Vagina (tissue), 2 donors: ENCODE measurements around the gene CLPTM1. TPM values are rescaled to one million over a fixed set of nuclear protein-coding genes. Genes with fewer than 3 reads are reported as not detected.

Source experiments
- DNase-seq, 2 donors: peaks; one replicate each; pipeline ENCODE4 v3.0.0-alpha.2; 2017; ENCODE audit errors: extremely low spot score in 2 of 2
- H3K27ac ChIP-seq: fragments of 200-600 bp; sonication (generic); one replicate; pipeline ENCODE4 v1.5.1; 2019
- H3K27me3 ChIP-seq: fragments of 200-600 bp; sonication (generic); one replicate; pipeline ENCODE4 v1.5.1; 2019
- H3K36me3 ChIP-seq, 2 donors: fragments of 200-600 bp; sonication (generic); one replicate each; pipeline ENCODE4 v1.5.1; 2017 to 2019
- H3K4me1 ChIP-seq: fragments of 200-600 bp; sonication (generic); one replicate; pipeline ENCODE4 v1.5.1; 2019
- H3K4me3 ChIP-seq, 2 donors: fragments of 200-600 bp; sonication (generic); 1 replicate in 1 of 2; 2 replicates in 1 of 2; pipeline ENCODE4 v1.5.1; 2016 to 2019
- H3K9me3 ChIP-seq: fragments of 200-600 bp; sonication (generic); one replicate; pipeline ENCODE4 v1.5.1; 2019
- CTCF ChIP-seq, 3 experiments: fragments of 450-650 bp in 2 of 3; fragments of 200-600 bp in 1 of 3; sonication (generic) in 1 of 3; IDR thresholded peaks; one replicate each; pipeline ENCODE4 v1.5.1; 2017 to 2019; ENCODE audit warnings: antibody characterized with exemption in 3 of 3, mild to moderate bottlenecking in 2 of 3, moderate library complexity in 2 of 3
- POLR2A ChIP-seq, 2 donors: fragments of 450-650 bp; IDR thresholded peaks; one replicate each; pipeline ENCODE4 v1.6.1; 2017; ENCODE audit warnings: antibody characterized with exemption in 2 of 2, mild to moderate bottlenecking in 2 of 2, moderate library complexity in 2 of 2
- POLR2AphosphoS5 ChIP-seq, 2 donors: sonication (generic); formaldehyde crosslinking; IDR thresholded peaks; one replicate each; pipeline ENCODE4 v1.9.0; 2017; ENCODE audit warnings: antibody characterized with exemption in 2 of 2, mild to moderate bottlenecking in 2 of 2, low read depth in 1 of 2; ENCODE audit not compliant: insufficient read depth in 1 of 2
- intact Hi-C: fragments of 100-400 bp; cut with DNase I; formaldehyde crosslinking; loops from one replicate; pipeline ENCODE4 v1.15.1; 2023
- total RNA-seq: library from RNA; depleted of rRNA; stranded (reverse); fragments of >200 nt; gene quantifications from one replicate; pipeline ENCODE4 v1.2.3, GENCODE V29; 2016

CLPTM1 gene
- total RNA-seq, 1 donor from 2014 or later, result 130 TPM

GRCh38 chr19:45016388-45017314, 61.5 kb downstream of the CLPTM1 start:
- TF ChIP-seq POLR2A (IDR thresholded peaks at IDR 0.05), result no peak
- TF ChIP-seq CTCF (IDR thresholded peaks at IDR 0.05), result peak; percentile 40 to 50 (median 47)
- TF ChIP-seq POLR2AphosphoS5 (IDR thresholded peaks at IDR 0.05; ENCODE audit: insufficient read depth in 1 of 2, low read depth in 1 of 2), result peak in 1 of 2 donors; percentile 27
- Histone ChIP-seq H3K27me3 (no peaks in the 10 kb centered on the region), H3K36me3 (peaks cover 0 to 9% of the 10 kb centered on the region in 2 donors), H3K9me3 (no peaks in the 10 kb centered on the region), H3K4me3 (no peak overlapping the region), H3K4me1 (no peaks in the 10 kb centered on the region), H3K27ac (no peak overlapping the region)
- DNase-seq, result no peak
- intact Hi-C loops, result no loop called here

- peaks cover 0 to 1% of the 10 kb centered on the region in 2 donors for H3K36me3 ChIP-seq
- H3K9me3 ChIP-seq, result no peaks in the 10 kb centered on the region
- intact Hi-C loops, result no loop called here
- no peak overlapping the region for H3K4me3 ChIP-seq
- no peak overlapping the region for H3K27ac ChIP-seq
- no peak for DNase-seq
- H3K27me3 ChIP-seq, result no peaks in the 10 kb centered on the region
- H3K4me1 ChIP-seq, result no peaks in the 10 kb centered on the region
- no peak for TF ChIP-seq POLR2AphosphoS5 (IDR thresholded peaks at IDR 0.05; ENCODE audit: insufficient read depth in 1 of 2, low read depth in 1 of 2)
- no peak for TF ChIP-seq POLR2A (IDR thresholded peaks at IDR 0.05)
- no peak for TF ChIP-seq CTCF (IDR thresholded peaks at IDR 0.05)
Observed at GRCh38 chr19:45019187-45019586, 64.0 kb downstream of the CLPTM1 start.

- Histone ChIP-seq H3K27me3 (no peaks in the 10 kb centered on the region), H3K4me1 (no peaks in the 10 kb centered on the region), H3K9me3 (no peaks in the 10 kb centered on the region), H3K27ac (no peak overlapping the region), H3K36me3 (no peaks in the 10 kb centered on the region), H3K4me3 (no peak overlapping the region)
- TF ChIP-seq POLR2A (IDR thresholded peaks at IDR 0.05), result no peak
- no peak for TF ChIP-seq CTCF (IDR thresholded peaks at IDR 0.05)
- no peak for TF ChIP-seq POLR2AphosphoS5 (IDR thresholded peaks at IDR 0.05; ENCODE audit: insufficient read depth in 1 of 2, low read depth in 1 of 2)
- intact Hi-C loops, result no loop called here
- DNase-seq, result no peak
Observed at GRCh38 chr19:45020071-45020470, 64.9 kb downstream of the CLPTM1 start.

GRCh38 chr19:45021971-45022370, 66.8 kb downstream of the CLPTM1 start:
- Histone ChIP-seq H3K9me3 (no peaks in the 10 kb centered on the region), H3K4me3 (no peak overlapping the region), H3K4me1 (no peaks in the 10 kb centered on the region), H3K27ac (no peak overlapping the region), H3K27me3 (no peaks in the 10 kb centered on the region), H3K36me3 (no peaks in the 10 kb centered on the region)
- intact Hi-C loops, result no loop called here
- TF ChIP-seq POLR2A (IDR thresholded peaks at IDR 0.05) (no peak), POLR2AphosphoS5 (IDR thresholded peaks at IDR 0.05; ENCODE audit: insufficient read depth in 1 of 2, low read depth in 1 of 2) (no peak), CTCF (IDR thresholded peaks at IDR 0.05) (no peak)
- no peak for DNase-seq

- TF ChIP-seq POLR2A (IDR thresholded peaks at IDR 0.05) (no peak), CTCF (IDR thresholded peaks at IDR 0.05) (no peak)
- no peaks in the 10 kb centered on the region for H3K27me3 ChIP-seq
- H3K4me1 ChIP-seq, result no peaks in the 10 kb centered on the region
- H3K36me3 ChIP-seq, result no peaks in the 10 kb centered on the region
- H3K27ac ChIP-seq, result no peak overlapping the region
- no peak overlapping the region for H3K4me3 ChIP-seq
- no peaks in the 10 kb centered on the region for H3K9me3 ChIP-seq
- intact Hi-C loops, result no loop called here
- no peak for DNase-seq
Observed at GRCh38 chr19:45023048-45023447, 67.9 kb downstream of the CLPTM1 start.
